GM19438 (cell line): ENCODE measurements around the gene SLC9A9.

Source experiments
- ATAC-seq: cut with Tn5 transposase; IDR thresholded peaks from one replicate; pipeline ENCODE4 v1.9.1; 2021; ENCODE audit warnings: low read depth; ENCODE audit not compliant: unreplicated experiment

The SLC9A9 gene

GRCh38 chr3:143653935-143654334, 194.3 kb downstream of the SLC9A9 start:
- ATAC-seq, result no peak

- ATAC-seq, result no peak
Measured at GRCh38 chr3:143653493-143653892, 194.8 kb downstream of the SLC9A9 start.

GRCh38 chr3:143652118-143652517, 196.2 kb downstream of the SLC9A9 start:
- no peak for ATAC-seq

- ATAC-seq, result no peak
Measured at GRCh38 chr3:143650827-143651226, 197.4 kb downstream of the SLC9A9 start.

GRCh38 chr3:143650120-143650519, 198.1 kb downstream of the SLC9A9 start:
- no peak for ATAC-seq

GRCh38 chr3:143648708-143649107, 199.6 kb downstream of the SLC9A9 start:
- no peak for ATAC-seq

GRCh38 chr3:143648218-143648617, 200.1 kb downstream of the SLC9A9 start:
- no peak for ATAC-seq

- ATAC-seq, result no peak
Measured at GRCh38 chr3:143644370-143645089, 203.7 kb downstream of the SLC9A9 start.

GRCh38 chr3:143643905-143644304, 204.4 kb downstream of the SLC9A9 start:
- ATAC-seq, result no peak

GRCh38 chr3:143640774-143641173, 207.5 kb downstream of the SLC9A9 start:
- ATAC-seq, result no peak

GRCh38 chr3:143637133-143637532, 211.1 kb downstream of the SLC9A9 start:
- no peak for ATAC-seq

GRCh38 chr3:143634991-143635390, 213.3 kb downstream of the SLC9A9 start:
- ATAC-seq, result no peak

GRCh38 chr3:143634427-143634826, 213.8 kb downstream of the SLC9A9 start:
- no peak for ATAC-seq

- no peak for ATAC-seq
Measured at GRCh38 chr3:143633816-143634215, 214.5 kb downstream of the SLC9A9 start.

- ATAC-seq, result no peak
Measured at GRCh38 chr3:143629726-143630125, 218.5 kb downstream of the SLC9A9 start.

- no peak for ATAC-seq
Measured at GRCh38 chr3:143628971-143629370, 219.3 kb downstream of the SLC9A9 start.

GRCh38 chr3:143627336-143627735, 220.9 kb downstream of the SLC9A9 start:
- ATAC-seq, result no peak

GRCh38 chr3:143619231-143619630, 229.0 kb downstream of the SLC9A9 start:
- ATAC-seq, result no peak

- ATAC-seq, result no peak
Measured at GRCh38 chr3:143617050-143617449, 231.2 kb downstream of the SLC9A9 start.

GRCh38 chr3:143613226-143613625, 235.0 kb downstream of the SLC9A9 start:
- ATAC-seq, result no peak

GRCh38 chr3:143612541-143612940, 235.7 kb downstream of the SLC9A9 start:
- ATAC-seq, result no peak

- no peak for ATAC-seq
Measured at GRCh38 chr3:143608966-143609365, 239.3 kb downstream of the SLC9A9 start.
